Psoas muscle (tissue), 8 donors: ENCODE data around the gene BIRC3. TPM values are rescaled to one million over a fixed set of nuclear protein-coding genes. Genes with fewer than 3 reads are reported as not detected.
"Not testable (repeated sequence)": the region's sequence is repeated elsewhere in the genome, so short reads cannot be mapped to it uniquely, and the experiment has no call there.

Experiments used
- ATAC-seq, 4 donors: fragments of 200-7000 bp; cut with Tn5 transposase; one replicate each; pipeline ENCODE4 v1.9.1; 2020; ENCODE audit warnings: moderate library complexity in 3 of 4, mild to moderate bottlenecking in 2 of 4
- DNase-seq, 2 donors: peaks; one replicate each; pipeline ENCODE4 v3.0.0-alpha.2; 2020
- H3K27ac ChIP-seq: fragments of 200-600 bp; one replicate; pipeline ENCODE4 v1.8.0; 2022
- H3K27me3 ChIP-seq, 3 donors: fragments of 200-600 bp in 1 of 3; one replicate each; pipeline versions ENCODE4 v1.6.1 to v1.8.0; 2013 to 2022; ENCODE audit warnings: low read length in 2 of 3, mild to moderate bottlenecking in 2 of 3, moderate library complexity in 1 of 3; ENCODE audit not compliant: insufficient read depth in 3 of 3
- H3K36me3 ChIP-seq, 2 donors: fragments of 200-600 bp in 1 of 2; one replicate each; pipeline versions ENCODE4 v1.6.1 to v1.8.0; 2013 to 2022; ENCODE audit warnings: low read depth in 1 of 2, mild to moderate bottlenecking in 1 of 2, moderate library complexity in 1 of 2; ENCODE audit not compliant: insufficient read depth in 1 of 2
- H3K4me1 ChIP-seq: fragments of 200-600 bp; one replicate; pipeline ENCODE4 v1.8.0; 2022
- H3K4me3 ChIP-seq: fragments of 200-600 bp; one replicate; pipeline ENCODE4 v1.8.0; 2022; ENCODE audit warnings: mild to moderate bottlenecking
- H3K9me3 ChIP-seq: fragments of 200-600 bp; one replicate; pipeline ENCODE4 v1.8.0; 2022
- WGBS, 3 donors: extraction: QIAGEN DNeasy Blood & Tissue Kit; methylation state at CpG; one replicate each; pipeline versions ENCODE4 v1.1.6 to v1.1.7; 2013; 5-methylcytosine and 5-hydroxymethylcytosine counted together
- intact Hi-C, 2 donors: fragments of 100-400 bp; cut with DNase I; formaldehyde crosslinking; loops; one replicate each; pipeline versions ENCODE4 v1.11.0 to v1.14.2; 2022
- polyA plus RNA-seq, 3 donors: library from polyadenylated mRNA; stranded (reverse); fragments of 200-250 nt; gene quantifications; one replicate each; pipeline ENCODE4 v1.2.3, GENCODE V29; 2013
- total RNA-seq, 4 donors: library from RNA; stranded (reverse); fragmentation: NEBNext Ultra II Directional in 2 of 4; extraction: Animal tissue kit (Norgen Biotek cat#: 25700) in 2 of 4; gene quantifications; one replicate each; pipeline versions ENCODE4 v1.2.1 to v1.2.4, GENCODE V29; 2021 to 2023
- TF ChIP-seq, protein P1 (sequence below): fragments of 200-600 bp; IDR thresholded peaks from one replicate; pipeline ENCODE4 v1.8.0; 2022; ENCODE audit warnings: antibody characterized with exemption
- donor health status: healthy with polysubstance abuse.
- donor health status: DM: no; HTN: no; CAD: no; lungs with moderate emphysema.
- donor health status: Bipolar disorder and iron deficiency.
- donor health status: healthy.
- donor health status: DM: yes; HTN: yes; CAD: no.
- donor health status: DM: no; HTN: no; CAD: no.
- donor health status: DM: no; HTN: no; CAD: no.
- donor health status: DM: yes; HTN: yes; CAD: no.

The BIRC3 gene
- total and polyA plus RNA-seq, 7 donors, result 0.97 to 3.8 (median 2.3) TPM

DNA sequence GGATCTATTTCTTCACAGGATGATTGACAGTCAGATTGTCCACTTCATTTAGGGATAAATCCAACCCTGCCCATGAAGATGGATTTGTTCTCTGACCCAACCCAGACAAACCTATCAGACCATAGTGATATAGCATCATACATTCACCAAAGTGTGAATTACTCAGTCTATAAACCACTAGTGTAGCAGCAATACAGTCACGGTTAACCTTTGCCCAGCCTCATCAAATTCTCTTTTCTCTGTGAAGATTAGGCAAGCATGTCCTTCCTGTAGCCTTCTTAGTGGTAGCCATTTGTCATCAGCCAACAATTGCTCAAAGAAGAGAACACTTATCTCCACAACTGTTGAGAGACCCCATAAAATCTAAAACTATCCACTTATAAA, 15.3 kb downstream of the BIRC3 start:
- WGBS, 3 donors, result 69 to 77% (median 73%) methylated on average over 1 of the region's 1 CpG
- no peak overlapping the region for H3K4me3 ChIP-seq
- no peak overlapping the region for H3K27ac ChIP-seq
- H3K27me3 ChIP-seq, result no peaks in the 10 kb centered on the region
- peaks cover 0 to 31% of the 10 kb centered on the region in 2 donors for H3K36me3 ChIP-seq
- intact Hi-C loops, result loop anchor here in 1 of 2 donors (5.0 kb wide), 1 partner anchor 40 kb away; no protein-coding TSS in a partner anchor
- DNase-seq (no peak), ATAC-seq (no peak)
- TF ChIP-seq, protein P1, sequence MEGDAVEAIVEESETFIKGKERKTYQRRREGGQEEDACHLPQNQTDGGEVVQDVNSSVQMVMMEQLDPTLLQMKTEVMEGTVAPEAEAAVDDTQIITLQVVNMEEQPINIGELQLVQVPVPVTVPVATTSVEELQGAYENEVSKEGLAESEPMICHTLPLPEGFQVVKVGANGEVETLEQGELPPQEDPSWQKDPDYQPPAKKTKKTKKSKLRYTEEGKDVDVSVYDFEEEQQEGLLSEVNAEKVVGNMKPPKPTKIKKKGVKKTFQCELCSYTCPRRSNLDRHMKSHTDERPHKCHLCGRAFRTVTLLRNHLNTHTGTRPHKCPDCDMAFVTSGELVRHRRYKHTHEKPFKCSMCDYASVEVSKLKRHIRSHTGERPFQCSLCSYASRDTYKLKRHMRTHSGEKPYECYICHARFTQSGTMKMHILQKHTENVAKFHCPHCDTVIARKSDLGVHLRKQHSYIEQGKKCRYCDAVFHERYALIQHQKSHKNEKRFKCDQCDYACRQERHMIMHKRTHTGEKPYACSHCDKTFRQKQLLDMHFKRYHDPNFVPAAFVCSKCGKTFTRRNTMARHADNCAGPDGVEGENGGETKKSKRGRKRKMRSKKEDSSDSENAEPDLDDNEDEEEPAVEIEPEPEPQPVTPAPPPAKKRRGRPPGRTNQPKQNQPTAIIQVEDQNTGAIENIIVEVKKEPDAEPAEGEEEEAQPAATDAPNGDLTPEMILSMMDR, result no peak
- H3K4me1 ChIP-seq, result no peaks in the 10 kb centered on the region
- H3K9me3 ChIP-seq, result no peaks in the 10 kb centered on the region

- ATAC-seq (no peak), DNase-seq (no peak)
- no peak overlapping the region for H3K27ac ChIP-seq
- H3K4me3 ChIP-seq, result no peak overlapping the region
- no peaks in the 10 kb centered on the region for H3K4me1 ChIP-seq
- intact Hi-C loops, result no loop called here
- TF ChIP-seq, protein P1, result no peak
- H3K9me3 ChIP-seq, result no peaks in the 10 kb centered on the region
- H3K36me3 ChIP-seq, result peaks cover 0 to 16% of the 10 kb centered on the region in 2 donors
- H3K27me3 ChIP-seq, result no peaks in the 10 kb centered on the region
Measured at GRCh38 chr11:102338479-102339010, 21.3 kb downstream of the BIRC3 start.

GRCh38 chr11:102341311-102341710, 24.0 kb downstream of the BIRC3 start:
- not testable (repeated sequence) for H3K4me1 ChIP-seq, H3K27me3 ChIP-seq, ATAC-seq, H3K9me3 ChIP-seq, DNase-seq, H3K4me3 ChIP-seq, H3K27ac ChIP-seq
- WGBS, 3 donors, result 80 to 90% (median 90%) methylated on average over 7 of the region's 7 CpGs
- peaks cover 0 to 15% of the 10 kb centered on the region in 2 donors for H3K36me3 ChIP-seq
- intact Hi-C loops, result loop anchor here (10.0 kb wide), 2 partner anchors 153 to 323 kb away; no protein-coding TSS in a partner anchor

DNA sequence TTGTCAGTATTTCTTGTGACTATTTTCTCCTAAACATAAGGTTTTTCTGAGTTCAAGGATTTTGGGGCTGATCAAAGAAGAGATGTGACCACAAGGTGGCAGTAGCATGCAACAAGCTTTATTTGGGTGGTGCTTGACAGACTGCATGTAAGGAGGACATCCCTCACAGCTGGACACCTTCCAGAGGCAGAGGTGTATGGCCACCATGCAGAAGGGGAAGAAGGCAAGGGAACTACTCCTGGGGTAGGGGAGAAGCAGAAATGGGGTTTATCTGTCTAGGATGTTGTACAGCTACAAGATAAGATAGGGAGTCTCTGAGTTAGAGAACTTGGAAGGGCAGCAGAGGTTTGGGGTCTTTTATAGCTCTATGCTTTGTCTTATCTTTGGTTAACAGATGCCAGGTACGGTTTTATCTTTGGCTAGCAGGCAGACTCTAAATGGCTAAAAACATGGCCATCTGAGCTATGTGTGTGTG, 24.6 kb downstream of the BIRC3 start:
- ATAC-seq, result peak; percentile 53 to 72 (median 70)
- H3K27me3 ChIP-seq, result no peaks in the 10 kb centered on the region
- H3K4me3 ChIP-seq, result no peak overlapping the region
- WGBS, 3 donors, result 52 to 91% (median 78%) methylated on average over 1 of the region's 1 CpG
- no peaks in the 10 kb centered on the region for H3K4me1 ChIP-seq
- peak; percentile 47 to 59 for DNase-seq
- intact Hi-C loops, result loop anchor here (2.0 to 10.0 kb wide), 3 partner anchors 153 to 323 kb away; no protein-coding TSS in a partner anchor
- H3K9me3 ChIP-seq, result no peaks in the 10 kb centered on the region
- TF ChIP-seq, protein P1, result peak; percentile 71
- peaks cover 0 to 10% of the 10 kb centered on the region in 2 donors for H3K36me3 ChIP-seq
- no peak overlapping the region for H3K27ac ChIP-seq

GRCh38 chr11:102343809-102344208, 26.5 kb downstream of the BIRC3 start:
- no peaks in the 10 kb centered on the region for H3K9me3 ChIP-seq
- TF ChIP-seq, protein P1, result no peak
- WGBS, 3 donors, result 29 to 51% (median 37%) methylated on average over 1 of the region's 1 CpG

More at GRCh38 chr11:102343809-102344208, 26.5 kb downstream of the BIRC3 start:
- Histone ChIP-seq H3K27ac (no peak overlapping the region), H3K36me3 (no peaks in the 10 kb centered on the region), H3K4me1 (peaks cover 8% of the 10 kb centered on the region), H3K4me3 (no peak overlapping the region), H3K27me3 (no peaks in the 10 kb centered on the region)
- DNase-seq (no peak), ATAC-seq (no peak)
- intact Hi-C loops, result loop anchor here (2.0 to 10.0 kb wide), 3 partner anchors 151 to 321 kb away; no protein-coding TSS in a partner anchor
